NCI-H526 (cell line): ENCODE measurements around the gene LRRFIP1.

ENCODE experiments used
- DNase-seq, 2 experiments: peaks; one replicate each; lab custom pipeline; 2025; lab: John Stamatoyannopoulos, UW

The LRRFIP1 gene

DNA sequence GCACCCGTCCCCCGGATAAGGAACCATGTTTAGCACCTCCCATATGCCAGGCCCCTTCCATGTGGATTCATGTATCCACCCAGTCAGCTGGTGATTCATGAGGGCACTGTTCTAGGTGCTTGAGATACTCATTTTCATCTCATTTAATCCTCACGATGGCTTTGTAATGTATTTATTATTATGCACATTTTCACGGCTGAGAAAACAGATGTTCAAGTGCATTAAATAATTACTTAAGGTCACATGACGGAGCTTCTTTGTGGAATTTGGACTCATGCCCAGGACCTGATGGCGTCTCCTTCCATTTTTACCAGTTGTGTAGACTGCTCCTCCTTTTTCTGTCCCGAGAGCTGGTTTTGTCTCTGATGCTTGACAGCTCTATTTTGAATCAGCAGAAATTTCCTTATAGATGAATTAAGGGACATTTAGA lies 99.0 kb downstream of the LRRFIP1 start:
- DNase-seq, result peak in 1 of 2 experiments; percentile 56

- DNase-seq, result no peak
These were observed 100.0 kb downstream of the LRRFIP1 start for GRCh38 chr2:237727363-237727762.

GRCh38 chr2:237729681-237730475 lies 102.5 kb downstream of the LRRFIP1 start:
- DNase-seq, result no peak

- peak in 1 of 2 experiments; percentile 31 for DNase-seq
These were observed 104.3 kb downstream of the LRRFIP1 start for GRCh38 chr2:237731663-237732062.

- peak in 1 of 2 experiments; percentile 52 for DNase-seq
These were observed 104.7 kb downstream of the LRRFIP1 start for GRCh38 chr2:237732070-237732469.

DNA sequence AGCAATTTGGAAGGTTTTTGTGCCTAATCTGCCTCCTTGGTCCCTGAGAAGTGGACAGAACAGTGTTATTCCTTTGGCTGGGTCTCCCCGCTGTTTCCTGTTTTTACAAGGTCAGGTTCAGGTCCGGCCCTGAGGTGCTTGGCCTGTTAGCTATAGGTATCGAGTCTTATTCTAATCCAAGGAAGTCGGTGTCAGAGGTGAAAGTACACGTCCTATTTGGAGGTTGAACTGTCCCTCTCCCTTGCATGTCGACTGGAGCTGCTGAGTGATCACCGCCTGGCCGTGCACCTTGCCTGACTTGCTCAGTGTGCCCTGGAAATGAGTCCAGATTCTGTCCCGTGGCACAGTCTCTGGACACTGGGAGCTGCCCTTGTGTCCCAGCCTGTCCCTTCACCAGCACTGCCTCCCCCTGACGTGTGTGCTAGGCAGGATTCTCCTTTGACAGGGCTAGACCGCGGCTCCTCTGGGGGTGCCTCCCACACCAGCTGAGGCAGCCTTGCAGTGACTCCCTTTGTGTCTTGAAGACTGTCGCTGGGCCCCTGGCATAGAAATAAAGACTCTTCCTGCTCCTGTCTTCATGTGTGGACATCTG lies 105.5 kb downstream of the LRRFIP1 start:
- peak in 1 of 2 experiments; percentile 55 for DNase-seq

- DNase-seq, result peak; percentile 52 to 67
These were observed 106.4 kb downstream of the LRRFIP1 start for GRCh38 chr2:237733677-237734300.

GRCh38 chr2:237734905-237735623 lies 107.7 kb downstream of the LRRFIP1 start:
- DNase-seq, result no peak

DNA sequence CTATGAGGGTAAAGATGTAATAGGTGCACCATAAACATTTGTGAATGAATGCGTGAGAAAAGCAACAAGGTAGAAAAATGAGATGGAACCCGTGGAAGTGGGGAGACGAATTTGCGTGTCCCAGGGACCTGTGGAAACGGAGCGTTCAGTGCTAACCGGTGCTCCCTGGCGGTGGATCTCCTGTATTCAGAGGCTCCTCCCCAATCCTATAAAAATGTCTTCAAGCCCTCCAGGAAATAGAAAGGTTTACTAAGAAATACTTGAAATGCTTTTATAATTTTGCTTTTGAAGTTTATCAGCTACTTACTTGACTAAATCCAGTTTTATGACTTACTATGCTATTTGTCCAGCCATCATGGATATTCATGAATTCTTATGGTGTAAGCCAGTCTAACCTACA lies 108.4 kb downstream of the LRRFIP1 start:
- DNase-seq, result no peak

DNA sequence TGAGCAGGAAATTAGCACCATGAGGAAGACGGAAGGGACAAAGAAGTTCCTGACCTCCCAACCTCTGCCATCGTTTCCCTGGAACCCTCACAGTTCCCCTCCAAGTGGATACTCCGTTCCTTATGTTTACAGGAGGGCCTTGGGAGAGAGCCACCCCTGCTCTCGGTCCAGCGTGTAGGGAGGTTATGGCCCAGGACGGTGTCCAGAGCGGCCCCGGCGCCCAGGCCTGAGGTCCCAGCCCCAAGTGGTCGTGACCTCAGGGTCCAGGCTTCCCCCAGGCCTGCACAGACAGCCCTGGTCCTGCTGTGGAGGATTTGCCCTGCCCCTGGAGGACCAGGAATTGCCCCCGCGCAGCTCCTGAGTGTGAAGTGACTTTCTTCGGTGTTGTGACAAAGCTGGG lies 109.4 kb downstream of the LRRFIP1 start:
- DNase-seq, result no peak

- no peak for DNase-seq
These were observed 109.9 kb downstream of the LRRFIP1 start for GRCh38 chr2:237737196-237737865.

GRCh38 chr2:237738255-237738654 lies 110.9 kb downstream of the LRRFIP1 start:
- DNase-seq, result no peak

DNA sequence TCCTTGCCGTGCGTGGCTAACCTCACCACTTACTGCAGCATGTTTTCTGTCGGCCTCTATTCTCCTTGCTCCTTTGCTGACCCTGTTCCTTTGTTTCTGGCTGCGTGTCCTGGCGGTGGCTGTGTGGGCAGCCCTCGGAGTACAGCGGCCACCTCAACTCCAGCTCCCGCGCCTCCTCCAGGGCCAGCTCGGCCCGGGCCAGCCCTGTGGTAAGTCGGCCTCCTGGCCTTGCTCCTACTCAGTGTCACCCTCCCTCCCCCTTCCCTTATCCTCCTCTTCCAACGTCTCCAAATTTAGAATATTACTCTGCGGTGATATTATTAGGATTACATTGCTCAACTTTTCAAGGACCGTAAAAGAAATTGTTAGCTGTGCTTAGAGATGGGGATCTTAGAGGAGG lies 111.7 kb downstream of the LRRFIP1 start:
- DNase-seq, result no peak

GRCh38 chr2:237742191-237742590 lies 114.8 kb downstream of the LRRFIP1 start:
- no peak for DNase-seq

DNA sequence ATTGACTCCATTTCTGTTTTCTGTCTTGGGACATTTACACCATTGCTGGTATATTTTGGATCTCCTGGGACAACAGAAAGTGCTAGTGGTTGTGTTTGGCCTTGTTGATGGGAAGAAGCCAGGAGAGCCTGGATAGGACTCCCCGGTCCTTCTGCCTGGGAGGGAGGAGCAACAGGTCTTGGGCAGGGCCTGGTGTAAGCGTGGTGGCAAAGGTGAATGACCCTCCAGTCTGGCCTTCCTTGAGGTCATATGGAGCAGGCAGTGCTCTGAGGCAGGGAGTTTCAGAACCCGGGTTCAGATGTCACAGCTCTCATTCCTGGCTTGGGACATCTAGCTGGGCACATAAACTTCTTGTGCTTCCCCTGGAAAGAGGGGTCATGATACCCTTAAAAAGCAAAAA lies 115.2 kb downstream of the LRRFIP1 start:
- no peak for DNase-seq

DNA sequence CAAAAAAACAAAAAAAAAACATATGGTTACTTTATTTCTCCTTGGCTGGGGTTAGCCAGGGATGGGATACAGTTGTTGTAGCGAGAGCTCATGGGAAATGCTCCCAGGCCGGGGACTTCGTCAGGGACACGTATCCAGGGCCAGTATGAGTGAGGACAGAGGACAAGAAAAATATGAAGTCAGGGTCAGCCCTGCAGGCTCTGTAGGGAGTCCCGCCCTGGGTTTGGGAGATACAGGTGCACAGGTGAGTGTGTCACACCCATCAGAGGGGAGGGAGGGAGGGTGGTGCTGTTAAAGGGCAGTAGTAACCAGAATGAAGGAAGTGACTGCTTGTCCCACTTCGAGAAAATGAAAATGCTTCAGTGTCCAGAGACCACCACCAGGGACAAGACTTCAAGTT lies 115.6 kb downstream of the LRRFIP1 start:
- no peak for DNase-seq

- DNase-seq, result no peak
These were observed 116.3 kb downstream of the LRRFIP1 start for GRCh38 chr2:237743561-237744269.

DNA sequence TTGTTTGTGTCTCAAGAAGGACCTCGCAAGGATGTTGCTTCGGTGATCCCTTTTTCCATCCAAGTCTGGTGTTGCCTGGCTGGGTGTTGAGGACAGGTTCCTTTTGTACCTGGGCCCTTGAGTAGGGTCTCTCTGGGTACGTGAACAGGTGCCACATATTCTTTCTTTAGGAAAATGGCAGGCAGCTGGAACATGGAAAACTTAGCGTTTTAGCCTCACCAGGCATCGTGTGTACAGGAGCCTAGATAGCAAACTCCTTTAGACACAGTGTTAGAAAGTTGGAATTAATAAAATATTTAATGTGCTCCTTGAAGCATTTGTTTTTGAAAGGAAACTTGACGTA lies 116.9 kb downstream of the LRRFIP1 start:
- no peak for DNase-seq

DNA sequence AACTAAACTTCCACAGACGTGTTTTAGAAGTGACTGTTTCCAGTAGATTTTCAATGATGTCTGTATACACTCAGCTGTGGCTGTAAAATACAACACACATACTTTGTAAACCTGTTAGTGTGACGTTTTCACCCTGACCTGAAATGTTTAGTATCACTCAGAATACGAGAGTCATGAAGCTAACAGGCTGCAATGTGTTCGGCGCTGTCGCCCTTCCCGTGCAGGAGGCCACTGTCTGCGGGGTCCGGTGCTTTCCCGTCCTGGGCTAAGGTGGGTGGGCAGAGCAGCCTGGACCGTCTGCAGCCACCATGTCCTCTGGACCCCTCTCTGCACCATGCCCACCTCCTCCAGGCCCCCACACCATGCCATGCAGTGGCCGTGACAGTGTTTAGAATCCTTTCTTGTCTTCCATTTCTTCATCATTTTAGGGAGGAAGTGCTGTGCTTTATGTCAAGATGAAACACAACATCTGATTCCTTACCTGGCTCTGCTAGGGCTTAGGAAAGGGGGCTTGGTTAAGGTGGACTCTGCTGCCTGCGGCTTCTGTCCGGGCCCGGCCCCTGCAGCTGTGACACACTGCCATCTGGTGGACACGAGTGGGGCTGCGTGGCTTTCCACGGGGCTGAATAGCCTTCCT lies 117.3 kb downstream of the LRRFIP1 start:
- peak in 1 of 2 experiments; percentile 72 for DNase-seq

- DNase-seq, result no peak
These were observed 117.8 kb downstream of the LRRFIP1 start for GRCh38 chr2:237745250-237745613.
